GM19240 (cell line): Measurements from ENCODE around the gene ZNF808.
A peak's percentile ranks its signal among the peaks of the same experiment; 100 is the strongest.
"Not testable (repeated sequence)": the region's sequence is repeated elsewhere in the genome, so short reads cannot be mapped to it uniquely, and the experiment has no call there.

Experiments used
- DNase-seq: peaks from one replicate; pipeline ENCODE4 v3.0.0; 2011; ENCODE audit warnings: low spot score; ENCODE audit not compliant: insufficient read length

ZNF808 gene

GRCh38 chr19:52592301-52592700 is 64.8 kb downstream of the ZNF808 start:
- DNase-seq = no peak

- DNase-seq = not testable (repeated sequence)
Observed at GRCh38 chr19:52593441-52593840, 66.0 kb downstream of the ZNF808 start.

- DNase-seq = no peak
Observed at GRCh38 chr19:52599241-52599640, 71.8 kb downstream of the ZNF808 start.

GRCh38 chr19:52600639-52601024 is 73.2 kb downstream of the ZNF808 start:
- no peak for DNase-seq

GRCh38 chr19:52601025-52601973 is 73.8 kb downstream of the ZNF808 start:
- DNase-seq = peak; percentile 78

- DNase-seq = not testable (repeated sequence)
Observed at GRCh38 chr19:52601974-52602366, 74.5 kb downstream of the ZNF808 start.

GRCh38 chr19:52602941-52603340 is 75.5 kb downstream of the ZNF808 start:
- DNase-seq = no peak

GRCh38 chr19:52603558-52604207 is 76.2 kb downstream of the ZNF808 start:
- no peak for DNase-seq
